GM19035 (cell line): Measurements from ENCODE around the gene ELMOD3.
"Not testable (repeated sequence)": the region's sequence is repeated elsewhere in the genome, so short reads cannot be mapped to it uniquely, and the experiment has no call there.

Experiments
- ATAC-seq: cut with Tn5 transposase; IDR thresholded peaks from one replicate; pipeline ENCODE4 v1.9.1; 2021; ENCODE audit not compliant: unreplicated experiment

ELMOD3 gene

GRCh38 chr2:85329181-85329651 is 25.4 kb upstream of the ELMOD3 start:
- ATAC-seq, result no peak

GRCh38 chr2:85329701-85330100 is 24.9 kb upstream of the ELMOD3 start:
- ATAC-seq, result not testable (repeated sequence)

- ATAC-seq, result no peak
Observed at GRCh38 chr2:85330839-85331636, 23.5 kb upstream of the ELMOD3 start.

GRCh38 chr2:85333877-85334276 is 20.7 kb upstream of the ELMOD3 start:
- not testable (repeated sequence) for ATAC-seq

- no peak for ATAC-seq
Observed at GRCh38 chr2:85334928-85335327, 19.6 kb upstream of the ELMOD3 start.

- ATAC-seq, result no peak
Observed at GRCh38 chr2:85340034-85340892, 14.3 kb upstream of the ELMOD3 start.

- no peak for ATAC-seq
Observed at GRCh38 chr2:85341269-85342029, 13.1 kb upstream of the ELMOD3 start.

- no peak for ATAC-seq
Observed at GRCh38 chr2:85342156-85342555, 12.4 kb upstream of the ELMOD3 start.

GRCh38 chr2:85343207-85343895 is 11.2 kb upstream of the ELMOD3 start:
- ATAC-seq, result not testable (repeated sequence)

GRCh38 chr2:85344356-85344954 is 10.1 kb upstream of the ELMOD3 start:
- no peak for ATAC-seq

GRCh38 chr2:85347599-85347998 is 7.0 kb upstream of the ELMOD3 start:
- no peak for ATAC-seq

GRCh38 chr2:85353876-85354285 is 688 bp upstream of the ELMOD3 start:
- no peak for ATAC-seq

GRCh38 chr2:85355073-85355410 is 473 bp downstream of the ELMOD3 start:
- ATAC-seq, result peak; percentile 8

GRCh38 chr2:85355521-85355920 is 952 bp downstream of the ELMOD3 start:
- no peak for ATAC-seq

GRCh38 chr2:85356186-85356585 is 1.6 kb downstream of the ELMOD3 start:
- no peak for ATAC-seq

- ATAC-seq, result no peak
Observed at GRCh38 chr2:85357736-85358135, 3.2 kb downstream of the ELMOD3 start.

- ATAC-seq, result not testable (repeated sequence)
Observed at GRCh38 chr2:85362653-85363387, 8.3 kb downstream of the ELMOD3 start.

- no peak for ATAC-seq
Observed at GRCh38 chr2:85367180-85367579, 12.6 kb downstream of the ELMOD3 start.

GRCh38 chr2:85368921-85369320 is 14.4 kb downstream of the ELMOD3 start:
- ATAC-seq, result no peak

GRCh38 chr2:85369500-85369899 is 14.9 kb downstream of the ELMOD3 start:
- no peak for ATAC-seq
